ENCODE results near the gene CLSTN1.

CLSTN1 gene

GRCh38 chr1:9850442-9851162 lies 26.8 kb upstream of the CLSTN1 start:
- peak; percentile 75 for DNase-seq (ENCODE audit: low spot score)

DNA sequence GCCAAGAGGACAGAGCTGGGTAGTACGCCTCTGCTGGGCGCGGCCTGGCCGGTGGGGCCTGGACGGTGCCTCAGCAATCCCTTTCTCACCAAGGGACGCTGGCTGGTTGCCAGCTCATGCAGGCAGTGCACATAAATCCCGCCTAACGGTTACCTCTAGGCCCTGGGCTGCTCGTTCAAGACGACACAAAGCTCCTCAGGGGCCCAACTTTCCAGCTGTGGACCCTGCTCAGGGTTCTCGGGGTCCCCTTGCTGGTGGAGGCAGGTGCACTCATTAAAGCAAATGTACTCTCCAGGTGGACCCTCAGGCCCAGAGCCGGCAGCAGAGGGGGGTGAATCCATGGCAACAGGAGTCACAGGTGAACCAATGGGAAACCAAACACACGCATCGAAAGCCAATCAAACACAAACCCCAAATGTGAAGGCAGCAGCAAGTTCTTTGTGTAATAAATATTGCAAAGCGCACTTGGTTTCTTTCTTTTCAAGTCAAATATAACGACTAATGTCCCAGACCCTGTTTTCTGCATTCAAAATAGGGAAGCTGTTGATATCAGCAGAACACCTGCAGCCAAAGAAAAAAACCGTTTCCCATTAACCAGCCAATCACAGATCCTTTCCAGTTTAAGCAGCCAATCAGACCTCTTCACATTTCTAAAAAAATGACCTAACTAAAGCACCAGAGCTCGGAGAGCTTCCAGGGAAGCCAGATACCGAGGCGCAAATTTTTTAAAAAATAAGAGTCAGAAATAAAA lies 26.1 kb upstream of the CLSTN1 start:
- DNase-seq (ENCODE audit: low spot score), result peak; percentile 99

- no peak for DNase-seq (ENCODE audit: low spot score)
These were observed 24.3 kb upstream of the CLSTN1 start for GRCh38 chr1:9848022-9848421.

- no peak for DNase-seq (ENCODE audit: low spot score)
These were observed 23.5 kb upstream of the CLSTN1 start for GRCh38 chr1:9847269-9847668.

GRCh38 chr1:9846611-9847171 lies 22.9 kb upstream of the CLSTN1 start:
- no peak for DNase-seq (ENCODE audit: low spot score)

- DNase-seq (ENCODE audit: low spot score), result no peak
These were observed 22.1 kb upstream of the CLSTN1 start for GRCh38 chr1:9845914-9846313.

DNA sequence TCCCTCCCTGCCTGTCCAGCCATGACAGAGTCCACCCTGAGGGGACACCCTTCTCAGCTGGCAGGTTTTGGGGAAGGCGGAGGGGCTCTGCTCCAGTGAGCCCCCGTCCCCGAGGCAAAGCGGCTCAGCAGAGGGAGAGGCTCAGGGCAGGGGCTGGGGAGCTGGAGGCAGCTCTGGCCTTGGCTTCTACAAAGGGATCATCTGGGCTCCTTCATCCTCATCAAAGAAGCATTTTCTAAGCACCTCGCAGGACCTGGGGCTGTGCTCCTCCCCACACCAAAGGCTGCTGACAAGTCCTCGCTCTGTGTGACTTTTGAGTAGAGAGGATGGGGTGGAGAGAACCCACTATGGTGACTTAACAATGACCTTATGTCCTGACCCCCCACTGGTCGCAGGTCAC lies 21.0 kb upstream of the CLSTN1 start:
- DNase-seq (ENCODE audit: low spot score), result no peak

DNA sequence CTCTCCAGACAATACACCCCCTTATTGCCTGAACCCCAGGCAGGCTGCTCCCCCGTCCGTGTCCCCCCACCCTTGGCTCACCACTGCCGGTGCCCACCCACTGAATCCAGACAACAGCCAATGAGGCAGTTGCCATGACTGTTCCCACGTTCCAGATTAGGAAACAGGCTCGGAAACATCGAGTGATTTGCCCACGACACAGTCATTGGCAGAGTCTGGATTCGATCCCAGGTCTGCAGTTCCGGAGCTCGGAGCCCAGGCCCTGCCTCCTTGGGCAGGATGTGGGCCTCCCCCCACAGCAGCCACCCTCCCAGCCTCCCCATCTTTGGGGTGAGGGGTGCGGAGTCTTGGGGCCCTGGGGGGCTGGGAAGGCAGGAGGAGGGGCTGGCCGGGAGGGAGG lies 20.3 kb upstream of the CLSTN1 start:
- no peak for DNase-seq (ENCODE audit: low spot score)

GRCh38 chr1:9843576-9843945 lies 19.8 kb upstream of the CLSTN1 start:
- DNase-seq (ENCODE audit: low spot score), result no peak

DNA sequence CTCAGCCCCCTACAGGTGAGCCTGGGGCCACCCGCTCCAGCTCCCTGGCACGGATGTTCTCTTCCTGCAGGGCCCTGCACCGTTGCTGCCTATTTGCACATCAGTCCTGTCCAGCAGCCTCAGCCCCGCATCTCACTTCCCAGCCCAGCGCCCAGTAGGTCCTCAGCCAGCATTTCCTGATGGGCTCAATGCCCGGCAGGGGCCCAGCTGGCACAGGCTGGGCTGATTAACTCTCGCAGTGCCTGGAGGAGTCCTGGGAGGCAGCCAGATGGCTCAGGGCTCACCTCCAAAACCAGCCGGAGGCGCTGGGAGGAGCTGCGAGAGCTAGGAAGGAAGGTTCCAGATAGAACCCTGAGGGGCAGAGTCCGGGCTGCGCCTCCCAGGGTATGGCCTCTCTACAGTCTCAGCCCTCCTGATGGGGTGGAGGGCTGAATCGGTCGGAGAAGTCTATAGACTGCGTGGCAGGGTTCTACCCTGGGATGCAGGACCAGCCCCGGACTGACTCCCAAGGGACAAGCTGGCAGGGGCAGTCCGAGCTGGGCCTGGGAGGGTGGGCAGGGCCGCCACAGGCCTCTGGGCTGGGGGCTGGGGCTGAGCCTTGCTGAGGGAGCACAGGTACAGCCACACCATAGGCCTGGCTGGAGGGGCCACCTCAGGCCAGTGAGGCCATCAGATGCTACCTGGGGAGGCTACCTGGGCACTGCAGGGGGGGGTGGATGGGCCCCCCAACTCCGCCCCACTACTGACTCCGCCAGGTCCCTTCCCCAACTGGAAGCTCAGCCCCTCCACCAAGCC lies 19.2 kb upstream of the CLSTN1 start:
- DNase-seq (ENCODE audit: low spot score), result no peak

GRCh38 chr1:9842073-9842711 lies 18.4 kb upstream of the CLSTN1 start:
- DNase-seq (ENCODE audit: low spot score), result no peak

DNA sequence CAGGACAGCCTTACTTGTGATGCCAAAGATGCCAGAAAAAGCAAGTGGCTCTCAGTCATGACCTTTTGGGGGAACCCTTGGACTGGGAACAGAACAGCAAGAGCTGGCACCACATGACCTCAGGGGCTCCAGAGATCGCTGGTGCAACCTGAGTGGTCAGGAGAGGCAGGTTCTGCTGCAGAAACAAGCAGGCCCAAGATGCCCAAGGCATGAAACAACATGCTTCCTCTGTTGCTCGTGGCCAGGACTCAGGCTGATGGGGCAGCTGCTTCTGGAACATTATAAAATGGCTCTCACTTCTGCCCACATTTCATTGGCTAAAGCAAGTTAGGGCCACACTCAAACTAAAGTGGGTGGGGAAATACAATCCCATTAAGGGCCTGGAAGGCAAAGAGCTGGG lies 17.7 kb upstream of the CLSTN1 start:
- DNase-seq (ENCODE audit: low spot score), result no peak

DNA sequence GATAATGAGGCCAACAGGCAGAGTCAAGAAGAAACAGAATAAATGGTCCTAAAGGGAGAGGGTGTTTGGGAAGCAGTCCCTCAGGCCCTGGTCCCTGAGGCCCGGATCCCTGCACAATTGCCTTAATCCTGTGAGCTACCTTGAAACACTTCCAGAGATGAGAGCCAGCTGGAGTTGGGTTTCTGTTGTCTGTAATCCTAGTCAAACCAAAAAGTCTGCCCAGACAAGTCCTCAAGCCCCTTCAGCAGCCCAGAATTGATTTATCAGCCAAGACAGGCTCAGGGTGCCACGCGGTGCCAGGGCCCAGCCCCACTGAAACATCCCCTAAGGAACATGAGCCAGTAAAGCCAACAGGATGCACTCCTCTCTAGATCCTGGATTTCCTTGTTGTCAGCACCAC lies 16.4 kb upstream of the CLSTN1 start:
- DNase-seq (ENCODE audit: low spot score), result no peak

DNA sequence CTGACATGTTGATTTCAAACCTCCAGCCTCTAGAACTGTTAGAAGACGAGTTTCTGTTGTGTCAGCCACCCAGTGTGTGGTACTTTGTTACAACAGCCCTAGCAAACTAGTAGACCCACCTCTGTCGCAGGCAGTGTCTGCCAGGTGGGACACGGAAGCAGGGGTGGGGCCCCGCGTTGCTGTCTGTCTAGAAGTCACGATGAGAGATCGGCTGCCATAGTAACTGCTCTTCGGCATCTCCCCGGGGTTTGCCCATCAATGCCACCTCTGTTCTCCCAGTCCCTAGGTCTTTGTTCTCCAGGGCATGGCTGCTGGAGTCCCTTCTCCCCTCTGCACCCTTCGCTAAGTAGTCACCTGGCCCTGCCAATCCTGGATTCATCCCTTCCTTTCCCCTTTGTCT lies 15.2 kb upstream of the CLSTN1 start:
- no peak for DNase-seq (ENCODE audit: low spot score)

- DNase-seq (ENCODE audit: low spot score), result no peak
These were observed 12.8 kb upstream of the CLSTN1 start for GRCh38 chr1:9836632-9836960.

DNA sequence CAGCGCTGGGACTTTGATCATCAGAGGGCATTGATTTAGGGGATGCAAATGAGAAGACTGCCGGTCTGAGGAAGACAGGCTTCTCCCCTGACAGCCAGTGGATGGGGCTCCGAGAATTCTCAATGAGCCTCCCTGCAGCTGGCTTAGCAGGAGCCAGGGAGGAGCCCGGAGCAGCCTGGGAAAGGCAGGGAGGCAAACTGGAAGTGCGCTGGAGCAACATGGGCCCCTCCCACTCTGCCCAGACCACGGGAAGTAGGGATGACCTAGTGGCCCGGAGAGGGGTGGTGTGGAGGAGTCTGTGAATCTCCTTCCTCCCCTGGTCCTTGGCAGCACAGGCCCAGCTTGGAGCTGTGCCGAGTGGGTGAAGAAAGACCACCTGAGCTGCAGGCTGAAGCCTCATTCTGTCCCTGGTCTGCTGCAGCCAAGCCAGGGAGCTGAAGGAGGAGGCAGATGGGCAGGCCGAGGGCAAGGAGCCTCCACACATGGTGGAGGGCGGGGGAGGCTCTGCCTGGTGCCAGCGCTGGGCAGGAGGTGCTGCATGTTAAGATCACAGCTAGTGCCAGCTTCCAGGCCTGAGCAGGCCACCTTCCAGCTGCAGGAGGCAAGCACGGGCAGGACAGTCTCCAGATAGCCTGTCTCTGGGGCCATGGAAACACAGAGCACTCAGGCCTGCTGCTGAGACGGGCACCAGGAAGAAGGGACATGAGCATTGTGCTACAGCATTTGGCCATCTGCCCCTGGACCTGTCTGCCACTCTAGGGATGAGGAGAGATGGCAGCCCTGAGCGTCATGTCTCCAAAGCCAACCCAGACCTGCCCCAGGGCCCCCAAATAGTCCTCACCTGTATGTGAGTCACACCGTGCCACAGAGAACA lies 12.2 kb upstream of the CLSTN1 start:
- DNase-seq (ENCODE audit: low spot score), result no peak

GRCh38 chr1:9835404-9835757 lies 11.6 kb upstream of the CLSTN1 start:
- DNase-seq (ENCODE audit: low spot score), result no peak

DNA sequence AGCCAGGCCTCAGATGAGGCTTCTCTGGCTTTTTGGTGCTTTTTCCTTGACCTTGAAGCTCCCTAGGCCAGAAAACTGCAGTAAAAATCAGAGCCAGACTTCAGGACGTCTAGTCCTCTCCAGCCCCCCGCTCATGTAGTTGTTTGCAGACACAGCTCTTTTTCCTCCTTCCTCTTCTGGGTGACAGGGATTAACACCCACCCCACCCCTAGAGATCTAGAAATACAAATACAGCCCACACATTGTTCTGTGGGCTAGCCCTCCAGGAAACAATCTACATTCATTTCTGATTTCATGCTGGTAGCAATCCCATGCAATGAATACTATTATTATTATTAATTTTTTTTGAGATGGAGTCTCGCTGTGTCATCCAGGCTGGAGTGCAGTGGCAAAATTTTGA lies 9.9 kb upstream of the CLSTN1 start:
- no peak for DNase-seq (ENCODE audit: low spot score)

- DNase-seq (ENCODE audit: low spot score), result peak; percentile 70
These were observed 3.9 kb upstream of the CLSTN1 start for GRCh38 chr1:9827558-9828185.

GRCh38 chr1:9826616-9827015 lies 2.9 kb upstream of the CLSTN1 start:
- no peak for DNase-seq (ENCODE audit: low spot score)

DNA sequence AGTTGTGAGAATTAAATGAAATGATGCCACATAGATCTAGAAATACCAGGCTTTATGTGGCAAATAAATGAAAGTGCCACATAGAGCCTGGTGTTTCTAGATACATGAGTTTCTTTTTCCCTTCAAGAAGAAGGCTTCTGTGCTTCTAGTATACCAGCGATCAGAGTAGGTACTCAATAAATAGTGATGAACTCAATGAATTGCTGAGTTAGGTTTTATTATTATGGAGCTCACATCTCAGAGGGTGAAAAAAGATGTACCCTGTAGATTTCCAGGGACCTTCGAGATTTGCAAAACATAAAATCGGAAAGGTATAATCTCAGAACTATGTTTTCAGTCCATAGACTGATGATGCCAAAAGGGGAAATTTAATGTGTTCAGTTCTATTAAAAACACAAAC lies 2.3 kb upstream of the CLSTN1 start:
- no peak for DNase-seq (ENCODE audit: low spot score)

All from NAMALWA (cell line).